MCF 10A (cell line): ENCODE data around the gene MLC1. TPM values are rescaled to one million over a fixed set of nuclear protein-coding genes. Genes with fewer than 3 reads are reported as not detected.

Experiments used
- BruUV-seq: library from RNA; stranded (reverse); fragments of 400-500 nt; replicated peaks from 2 replicates; lab custom pipeline; 2021; lab: Mats Ljungman, UMichigan
- CTCF ChIA-PET: fragments of 300-600 bp; sonication (Branson Sonifier 250); formaldehyde crosslinking; extraction: SDS; loops from one replicate; lab custom pipeline; 2021; ENCODE audit warnings: antibody characterized with exemption, inconsistent platforms; lab: Yijun Ruan, JAX
- POLR2A ChIA-PET: fragments of 300-600, 350-650 bp; sonication (Branson Sonifier 250); formaldehyde crosslinking; extraction: SDS; loops from one replicate; lab custom pipeline; 2020; ENCODE audit warnings: antibody characterized with exemption, inconsistent platforms; lab: Yijun Ruan, JAX
- DNase-seq: peaks from one replicate; pipeline ENCODE4 v3.0.0-alpha.2; 2018; ENCODE audit not compliant: unreplicated experiment
- H3K27ac Mint-ChIP-seq: one replicate; pipeline ENCODE4 v1.8.0; 2022; ENCODE audit warnings: mild to moderate bottlenecking, low read depth, mixed read lengths; ENCODE audit not compliant: unreplicated experiment
- H3K27me3 Mint-ChIP-seq: one replicate; pipeline ENCODE4 v1.8.0; 2022; ENCODE audit warnings: mixed read lengths; ENCODE audit not compliant: insufficient read depth, unreplicated experiment
- H3K36me3 Mint-ChIP-seq: one replicate; pipeline ENCODE4 v1.8.0; 2022; ENCODE audit warnings: mild to moderate bottlenecking, moderate library complexity, mixed read lengths; ENCODE audit not compliant: insufficient read depth, unreplicated experiment
- H3K4me1 Mint-ChIP-seq: one replicate; pipeline ENCODE4 v1.8.0; 2022; ENCODE audit warnings: mixed read lengths; ENCODE audit not compliant: insufficient read depth, unreplicated experiment
- H3K4me3 Mint-ChIP-seq: one replicate; pipeline ENCODE4 v1.8.0; 2022; ENCODE audit warnings: mild to moderate bottlenecking, moderate library complexity, mixed read lengths; ENCODE audit not compliant: unreplicated experiment
- H3K9me3 Mint-ChIP-seq: one replicate; pipeline ENCODE4 v1.8.0; 2022; ENCODE audit warnings: mixed read lengths; ENCODE audit not compliant: unreplicated experiment
- CTCF ChIP-seq: fragments of 200-600 bp; IDR thresholded peaks from one replicate; pipeline ENCODE4 v1.8.0; 2022; ENCODE audit warnings: antibody characterized with exemption, mild to moderate bottlenecking; ENCODE audit not compliant: unreplicated experiment
- intact Hi-C: fragments of 100-400 bp; cut with micrococcal nuclease; formaldehyde crosslinking; loops from 2 replicates; pipeline ENCODE4 v1.14.1; 2022
- total RNA-seq: library from RNA; stranded (reverse); gene quantifications from 2 replicates; pipeline ENCODE4 v1.2.3, GENCODE V29; 2022

The MLC1 gene
- total RNA-seq, 1 experiment from 2014 or later = not detected

GRCh38 chr22:50091092-50091768 lies 6.0 kb upstream of the MLC1 start:
- TF ChIP-seq CTCF = no peak
- Mint-ChIP-seq H3K27ac (no peak overlapping the region), H3K4me1 (no peaks in the 10 kb centered on the region), H3K27me3 (peaks cover 11% of the 10 kb centered on the region), H3K9me3 (peaks cover 8% of the 10 kb centered on the region), H3K4me3 (no peak overlapping the region), H3K36me3 (no peaks in the 10 kb centered on the region)
- ChIA-PET CTCF (no interaction called here), POLR2A (interaction anchor here (0.8 kb wide), 1 partner anchor 270 kb away, joined by 3 read pairs; no protein-coding TSS in a partner anchor)
- intact Hi-C loops = no loop called here
- DNase-seq = no peak
- no TSS peak for BruUV-seq

GRCh38 chr22:50090412-50090714 lies 5.1 kb upstream of the MLC1 start:
- Mint-ChIP-seq H3K27me3 (peaks cover 8% of the 10 kb centered on the region), H3K36me3 (no peaks in the 10 kb centered on the region), H3K4me1 (no peaks in the 10 kb centered on the region), H3K9me3 (peaks cover 8% of the 10 kb centered on the region), H3K4me3 (no peak overlapping the region), H3K27ac (no peak overlapping the region)
- DNase-seq = no peak
- POLR2A ChIA-PET = no interaction called here
- intact Hi-C loops = no loop called here
- no peak for TF ChIP-seq CTCF
- BruUV-seq = no TSS peak
- CTCF ChIA-PET = no interaction called here

GRCh38 chr22:50089682-50090411 lies 4.6 kb upstream of the MLC1 start, which contains the start of gene MOV10L1:
Gene MOV10L1, plus strand, starts transcription at chr22:50090006. Its CDS starts 83 bp downstream, at chr22:50090089.
- POLR2A ChIA-PET = no interaction called here
- CTCF ChIA-PET = no interaction called here

More at GRCh38 chr22:50089682-50090411, 4.6 kb upstream of the MLC1 start, which contains the start of gene MOV10L1:
- TF ChIP-seq CTCF = no peak
- Mint-ChIP-seq H3K36me3 (no peaks in the 10 kb centered on the region), H3K27me3 (peaks cover 8% of the 10 kb centered on the region), H3K9me3 (peaks cover 8% of the 10 kb centered on the region), H3K4me3 (no peak within 1 kb of the TSS), H3K27ac (no peak within 1 kb of the TSS), H3K4me1 (no peaks in the 10 kb centered on the region)
- DNase-seq = no peak
- intact Hi-C loops = no loop called here
- BruUV-seq = no TSS peak
